Stimulated activated CD4-positive, alpha-beta T cell treated with anti-CD3 and anti-CD28 coated beads, Interleukin-15, amount 100 ng/mL, for 48 hours (primary cell): ENCODE measurements around the gene CEP55.
"Not testable (repeated sequence)": the region's sequence is repeated elsewhere in the genome, so short reads cannot be mapped to it uniquely, and the experiment has no call there.

ENCODE experiments used
- DNase-seq, 2 donors: peaks; one replicate each; pipeline ENCODE4 v3.0.0-alpha.2; 2020; ENCODE audit warnings: low read depth in 2 of 2

CEP55 gene

GRCh38 chr10:93496322-93497041 lies at the start of gene CEP55:
Gene CEP55, plus strand, starts transcription at chr10:93496612. Its CDS starts 3,440 bp downstream, at chr10:93500052.
- DNase-seq, result peak; percentile 90 to 94

- no peak for DNase-seq
These were observed 49.4 kb upstream of the CEP55 start for GRCh38 chr10:93447019-93447418.

- DNase-seq, result no peak
These were observed 48.4 kb upstream of the CEP55 start for GRCh38 chr10:93447970-93448369.

GRCh38 chr10:93451244-93451947 lies 45.0 kb upstream of the CEP55 start:
- DNase-seq, result no peak

- DNase-seq, result no peak
These were observed 44.3 kb upstream of the CEP55 start for GRCh38 chr10:93452143-93452542.

GRCh38 chr10:93454146-93454545 lies 42.3 kb upstream of the CEP55 start:
- no peak for DNase-seq

GRCh38 chr10:93454736-93455135 lies 41.7 kb upstream of the CEP55 start:
- DNase-seq, result no peak

GRCh38 chr10:93456480-93456879 lies 39.9 kb upstream of the CEP55 start:
- DNase-seq, result no peak

GRCh38 chr10:93457511-93457910 lies 38.9 kb upstream of the CEP55 start:
- DNase-seq, result no peak

GRCh38 chr10:93458821-93459257 lies 37.6 kb upstream of the CEP55 start:
- no peak for DNase-seq

- DNase-seq, result no peak
These were observed 36.9 kb upstream of the CEP55 start for GRCh38 chr10:93459466-93459865.

- no peak for DNase-seq
These were observed 35.2 kb upstream of the CEP55 start for GRCh38 chr10:93461109-93461806.

GRCh38 chr10:93461807-93462178 lies 34.6 kb upstream of the CEP55 start:
- no peak for DNase-seq

GRCh38 chr10:93462371-93462770 lies 34.0 kb upstream of the CEP55 start:
- DNase-seq, result no peak

GRCh38 chr10:93462881-93463280 lies 33.5 kb upstream of the CEP55 start:
- peak; percentile 27 to 31 for DNase-seq

GRCh38 chr10:93463723-93464476 lies 32.5 kb upstream of the CEP55 start:
- no peak for DNase-seq

- DNase-seq, result no peak
These were observed 31.5 kb upstream of the CEP55 start for GRCh38 chr10:93464776-93465388.

- no peak for DNase-seq
These were observed 30.4 kb upstream of the CEP55 start for GRCh38 chr10:93465806-93466675.

GRCh38 chr10:93467635-93468034 lies 28.8 kb upstream of the CEP55 start:
- not testable (repeated sequence) for DNase-seq

GRCh38 chr10:93468461-93469213 lies 27.8 kb upstream of the CEP55 start:
- no peak for DNase-seq
